SK-MEL-5 (cell line): ENCODE results near the gene ZNF117. TPM values are rescaled to one million over a fixed set of nuclear protein-coding genes. Genes with fewer than 3 reads are reported as not detected.
"Not testable (repeated sequence)": the region's sequence is repeated elsewhere in the genome, so short reads cannot be mapped to it uniquely, and the experiment has no call there.

Experiments used
- DNase-seq: peaks from one replicate; pipeline ENCODE4 v3.0.0-alpha.2; 2016; ENCODE audit warnings: low read depth, low spot score
- in situ Hi-C: cut with HindIII; loops from 2 replicates; pipeline ENCODE4 v1.10.0; 2016; ENCODE audit warnings: low sequenced_read_pairs, high pct_unique_total_duplicates, low pct_unique_long_range_greater_than_20kb
- small RNA-seq, 2 experiments: library from RNA; depleted of rRNA; stranded (forward); fragments of <200 nt; gene quantifications; one replicate each; pipeline ENCODE3, GENCODE V24; 2014
- total RNA-seq: library from RNA; depleted of rRNA; stranded (reverse); fragments of >200 nt; shearing (Covaris generic); gene quantifications from 2 replicates; pipeline ENCODE4 v1.2.3, GENCODE V29; 2014; rRNA removed

ZNF117 gene
- total RNA-seq, 1 experiment from 2014 or later, result 0.16 TPM

DNA sequence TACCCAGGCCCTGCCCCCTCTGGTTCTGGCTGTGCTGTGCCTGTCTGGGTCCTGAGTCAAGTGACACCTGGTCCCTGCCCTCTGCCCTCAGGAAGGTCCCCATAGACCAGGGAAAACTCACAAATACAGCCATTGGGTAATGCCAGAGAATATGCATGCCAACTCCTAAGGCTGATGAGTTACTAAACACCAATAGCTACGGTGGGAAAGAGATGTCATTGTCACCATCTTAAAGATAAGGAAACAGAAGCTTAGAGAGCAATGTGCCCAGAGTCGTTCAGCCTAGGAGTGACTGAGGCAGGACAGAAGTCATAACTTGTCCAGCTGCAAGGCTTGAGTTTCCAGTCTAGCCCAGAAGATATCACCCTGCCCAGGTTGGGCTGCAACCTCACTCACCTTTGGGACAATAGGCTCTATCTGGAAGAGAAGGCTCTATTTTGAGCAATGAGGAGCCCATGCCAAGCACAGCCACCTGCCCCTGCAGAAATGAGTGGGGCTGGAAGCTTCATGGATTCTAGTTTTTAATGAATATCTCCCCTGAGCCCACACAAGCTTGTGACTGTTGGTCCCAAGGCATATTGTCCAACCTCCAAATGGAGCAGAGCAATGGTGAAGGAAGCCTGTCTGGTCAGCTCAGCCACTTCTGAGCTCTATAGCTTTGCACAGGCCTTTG, 45.2 kb downstream of the ZNF117 start:
- in situ Hi-C loops, result no loop called here
- no peak for DNase-seq

DNA sequence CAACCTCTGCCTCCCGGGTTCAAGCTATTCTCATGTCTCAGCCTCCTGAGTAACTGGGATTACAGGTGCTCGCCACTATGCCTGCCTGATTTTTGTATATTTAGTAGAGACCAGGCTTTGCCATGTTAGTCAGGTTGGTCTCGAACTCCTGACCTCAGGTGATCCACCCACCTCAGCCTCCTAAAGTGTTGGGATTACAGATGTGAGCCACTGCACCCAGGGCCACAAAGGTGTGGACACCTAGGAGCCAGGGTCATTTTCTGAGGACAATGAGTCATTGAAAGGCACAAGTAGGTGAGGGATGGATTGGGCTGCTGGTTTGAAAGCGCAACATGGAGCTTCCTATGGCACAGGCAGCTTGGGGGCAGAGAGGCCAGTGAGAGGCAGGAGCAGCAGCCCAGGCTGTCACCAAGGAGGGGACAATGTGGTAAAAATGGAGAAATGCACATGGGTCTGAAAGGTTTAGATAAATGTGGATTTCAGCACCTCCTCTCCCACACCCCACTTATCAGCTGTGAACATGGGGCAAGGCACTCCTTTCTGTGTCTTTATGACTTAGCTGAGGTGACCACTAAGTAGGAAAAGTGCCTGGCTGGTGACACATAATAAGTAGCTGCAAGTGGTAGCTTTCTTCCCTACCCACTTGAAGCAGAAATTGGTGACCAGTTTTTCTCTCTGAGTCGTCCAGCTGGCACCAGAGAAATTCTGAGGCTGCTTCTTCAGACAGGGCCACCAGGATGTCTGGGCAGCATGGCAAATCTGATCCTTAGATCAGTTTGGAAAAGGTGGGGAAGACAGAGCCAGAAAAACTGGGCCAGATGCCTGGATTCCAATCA, 46.0 kb downstream of the ZNF117 start:
- DNase-seq, in situ Hi-C loops: not testable (repeated sequence)

GRCh38 chr7:64940021-64940420, 50.8 kb downstream of the ZNF117 start:
- DNase-seq, in situ Hi-C loops: not testable (repeated sequence)

GRCh38 chr7:64938540-64938939, 52.3 kb downstream of the ZNF117 start:
- DNase-seq, result no peak
- in situ Hi-C loops, result no loop called here

- in situ Hi-C loops, result no loop called here
- no peak for DNase-seq
These were observed 56.4 kb downstream of the ZNF117 start for GRCh38 chr7:64934478-64934877.

- DNase-seq, in situ Hi-C loops: not testable (repeated sequence)
These were observed 62.3 kb downstream of the ZNF117 start for GRCh38 chr7:64928252-64929187.

Small RNA genes lying within 50 kb of the gene (small RNA-seq; reads per million reads assigned to genes)
- 0 reads per million in 2 experiments for gene RNU6-1229P

Other genes starting within 250 kb of the ZNF117 start
- gene ZNF138, start 196.6 kb downstream of the ZNF117 start, total RNA-seq, result 9.0 and 12.1 TPM in 2 replicates
- 8.1 and 9.0 TPM in 2 replicates for gene ZNF273, start 87.8 kb downstream of the ZNF117 start, total RNA-seq
- gene ERV3-1, start 15.7 kb upstream of the ZNF117 start, total RNA-seq, result 1.8 and 2.1 TPM in 2 replicates